HCT116 (cell line): ENCODE measurements around the gene WFDC1. TPM values are rescaled to one million over a fixed set of nuclear protein-coding genes. Genes with fewer than 3 reads are reported as not detected.

Experiments used
- ATAC-seq: fragments of 200-7000 bp; cut with Tn5 transposase; 2 replicates; pipeline ENCODE4 v1.9.1; 2020; ENCODE audit warnings: mild to moderate bottlenecking, moderate library complexity
- BruUV-seq: library from RNA; stranded (reverse); fragments of 400-500 nt; replicated peaks from 2 replicates; lab custom pipeline; 2021; lab: Mats Ljungman, UMichigan
- CTCF ChIA-PET: fragments of 300-600 bp; sonication (Branson Sonifier 250); formaldehyde crosslinking; loops from one replicate; lab custom pipeline; 2021; ENCODE audit warnings: antibody characterized with exemption; lab: Charles Lee
- POLR2A ChIA-PET: fragments of 300-600, 350-600 bp; sonication (Branson Sonifier 250); formaldehyde crosslinking; loops from one replicate; lab custom pipeline; 2021; ENCODE audit warnings: antibody characterized with exemption; lab: Charles Lee
- RAD21 ChIA-PET, 2 experiments: fragments of 300-600 bp; sonication (Branson Sonifier 250); formaldehyde crosslinking; loops; one replicate each; lab custom pipeline; 2023; ENCODE audit warnings: low total read pairs in 2 of 2; ENCODE audit not compliant: uncharacterized antibody in 2 of 2, unreplicated experiment in 2 of 2, low non-redundant PET in 1 of 2; lab: Charles Lee
- DNase-seq: peaks from one replicate; pipeline ENCODE4 v3.0.0-alpha.2; 2010; ENCODE audit warnings: low read depth, low spot score
- H2AFZ ChIP-seq: fragments of 200-600 bp; shearing (Covaris generic), sonication (generic); 2 replicates; pipeline ENCODE4 v1.6.1; 2017; ENCODE audit warnings: low read depth, mixed run types, mixed read lengths, antibody characterized with exemption, low read length; ENCODE audit not compliant: poor library complexity, severe bottlenecking
- H3K27ac ChIP-seq: 2 replicates; pipeline ENCODE4 v1.5.1; 2012; ENCODE audit warnings: low read depth, low read length
- H3K27me3 ChIP-seq: fragments of 200-600 bp; sonication (generic); 2 replicates; pipeline ENCODE4 v1.6.1; 2016; ENCODE audit warnings: mixed run types, low read length, mixed read lengths; ENCODE audit not compliant: insufficient read depth
- H3K36me3 ChIP-seq, 2 experiments: fragments of 200-500 bp in 1 of 2; fragments of 200-600 bp in 1 of 2; sonication (Bioruptor generic) in 1 of 2; sonication (generic) in 1 of 2; 2 replicates each; pipeline versions ENCODE4 v1.5.1 to v1.6.1; 2014 to 2016; ENCODE audit warnings: low read length in 2 of 2, inconsistent platforms in 1 of 2, mixed read lengths in 1 of 2, mixed run types in 1 of 2; ENCODE audit not compliant: insufficient read depth in 2 of 2, control insufficient read depth in 1 of 2
- H3K4me1 ChIP-seq, 2 experiments: fragments of 200-600 bp in 1 of 2; sonication (generic) in 1 of 2; 2 replicates each; pipeline versions ENCODE4 v1.5.1 to v1.6.1; 2012 to 2017; ENCODE audit warnings: low read length in 2 of 2, inconsistent platforms in 1 of 2, mild to moderate bottlenecking in 1 of 2, mixed read lengths in 1 of 2, mixed run types in 1 of 2, moderate library complexity in 1 of 2; ENCODE audit not compliant: insufficient read depth in 2 of 2, control insufficient read depth in 1 of 2
- H3K4me2 ChIP-seq: fragments of 200-600 bp; sonication (generic); 2 replicates; pipeline ENCODE4 v1.6.1; 2017; ENCODE audit warnings: mixed run types, low read length, mixed read lengths
- H3K4me3 ChIP-seq, 2 experiments: fragments of 200-600 bp in 1 of 2; sonication (generic) in 1 of 2; replicated peaks in 1 of 2; 2 replicates each; pipeline ENCODE4 v1.5.1; 2011 to 2016; ENCODE audit warnings: low read length in 2 of 2, control low read depth in 1 of 2, low read depth in 1 of 2, mild to moderate bottlenecking in 1 of 2, mixed read lengths in 1 of 2, mixed run types in 1 of 2
- H3K79me2 ChIP-seq: fragments of 200-600 bp; sonication (generic); 2 replicates; pipeline ENCODE4 v1.6.1; 2017; ENCODE audit warnings: mild to moderate bottlenecking, mixed run types, low read length, moderate library complexity, mixed read lengths; ENCODE audit not compliant: insufficient read depth
- H3K9ac ChIP-seq: fragments of 200-600 bp; sonication (generic); 2 replicates; pipeline ENCODE4 v1.6.1; 2016; ENCODE audit warnings: low read length, mixed read lengths
- H3K9me2 ChIP-seq: fragments of 200-600 bp; sonication (generic), shearing (Covaris generic); 2 replicates; pipeline ENCODE4 v1.6.1; 2017; ENCODE audit warnings: mixed run types, mild to moderate bottlenecking, moderate library complexity; ENCODE audit not compliant: insufficient read depth
- H3K9me3 ChIP-seq, 2 experiments: fragments of 200-500 bp in 1 of 2; fragments of 200-600 bp in 1 of 2; sonication (Bioruptor generic) in 1 of 2; sonication (generic) in 1 of 2; 2 replicates each; pipeline ENCODE4 v1.6.1; 2014 to 2017; ENCODE audit warnings: low read length in 2 of 2, mixed read lengths in 2 of 2, inconsistent platforms in 1 of 2, low read depth in 1 of 2, mild to moderate bottlenecking in 1 of 2, mixed run types in 1 of 2, moderate library complexity in 1 of 2; ENCODE audit not compliant: control insufficient read depth in 1 of 2, insufficient read depth in 1 of 2
- H4K20me1 ChIP-seq: fragments of 200-600 bp; sonication (generic), shearing (Covaris generic); 2 replicates; pipeline ENCODE4 v1.6.1; 2017; ENCODE audit warnings: mixed run types, mild to moderate bottlenecking, moderate library complexity; ENCODE audit not compliant: insufficient read depth
- CEBPB ChIP-seq: IDR thresholded peaks from 2 replicates; pipeline ENCODE4 v1.6.1; 2012; ENCODE audit warnings: low read depth
- EZH2 ChIP-seq: fragments of 200-600 bp; sonication (generic); IDR thresholded peaks from 2 replicates; pipeline ENCODE4 v1.6.1; 2017; ENCODE audit warnings: antibody characterized with exemption, mixed run types
- FOSL1 ChIP-seq: IDR thresholded peaks from 2 replicates; pipeline ENCODE4 v1.6.1; 2012; ENCODE audit warnings: low read depth
- JUND ChIP-seq: IDR thresholded peaks from 2 replicates; pipeline ENCODE4 v1.6.1; 2012
- POLR2AphosphoS5 ChIP-seq: IDR thresholded peaks from 2 replicates; pipeline ENCODE4 v1.6.1; 2011; ENCODE audit warnings: mild to moderate bottlenecking, low read depth, low read length, moderate library complexity
- RAD21 ChIP-seq: IDR thresholded peaks from 2 replicates; pipeline ENCODE4 v1.6.1; 2012; ENCODE audit warnings: low read depth, mild to moderate bottlenecking
- SIN3A ChIP-seq: IDR thresholded peaks from 2 replicates; pipeline ENCODE4 v1.6.1; 2012; ENCODE audit warnings: low read depth
- SP1 ChIP-seq: IDR thresholded peaks from 2 replicates; pipeline ENCODE4 v1.6.1; 2012; ENCODE audit warnings: low read depth
- YY1 ChIP-seq: IDR thresholded peaks from 2 replicates; pipeline ENCODE4 v1.6.1; 2011; ENCODE audit warnings: low read length, low read depth, moderate library complexity, mild to moderate bottlenecking; ENCODE audit not compliant: insufficient replicate concordance; ENCODE audit errors: extremely low read depth
- ZFX ChIP-seq: fragments of 450-650 bp; IDR thresholded peaks from 2 replicates; pipeline ENCODE4 v1.6.1; 2017
- ZNF274 ChIP-seq: fragments of 200-500 bp; sonication (Bioruptor generic); IDR thresholded peaks from 2 replicates; pipeline ENCODE4 v1.6.1; 2014; ENCODE audit warnings: mild to moderate bottlenecking, low read depth, low read length, inconsistent platforms
- intact Hi-C: fragments of 100-400 bp; cut with micrococcal nuclease; formaldehyde crosslinking; loops from 2 replicates; pipeline ENCODE4 v1.10.0; 2022
- total RNA-seq: library from RNA; stranded (reverse); gene quantifications from one replicate; pipeline ENCODE4 v1.2.1, GENCODE V29; 2021; ENCODE audit not compliant: unreplicated experiment
- TF ChIP-seq, protein P1 (sequence below), 3 experiments: fragments of 200-600 bp in 1 of 3; sonication (generic) in 1 of 3; IDR thresholded peaks in 2 of 3; conservative IDR thresholded peaks in 1 of 3; 2 replicates each; pipeline ENCODE4 v1.5.1; 2012 to 2017; ENCODE audit warnings: low read depth in 2 of 3, low read length in 2 of 3, antibody characterized with exemption in 1 of 3, borderline replicate concordance in 1 of 3, control low read depth in 1 of 3, mild to moderate bottlenecking in 1 of 3, mixed read lengths in 1 of 3, mixed run types in 1 of 3, moderate library complexity in 1 of 3; ENCODE audit not compliant: insufficient read depth in 1 of 3
- TF ChIP-seq, protein P2 (sequence below): IDR thresholded peaks from 2 replicates; pipeline ENCODE4 v1.6.1; 2012

WFDC1 gene
- total RNA-seq, 1 experiment from 2014 or later = 0.42 TPM

DNA sequence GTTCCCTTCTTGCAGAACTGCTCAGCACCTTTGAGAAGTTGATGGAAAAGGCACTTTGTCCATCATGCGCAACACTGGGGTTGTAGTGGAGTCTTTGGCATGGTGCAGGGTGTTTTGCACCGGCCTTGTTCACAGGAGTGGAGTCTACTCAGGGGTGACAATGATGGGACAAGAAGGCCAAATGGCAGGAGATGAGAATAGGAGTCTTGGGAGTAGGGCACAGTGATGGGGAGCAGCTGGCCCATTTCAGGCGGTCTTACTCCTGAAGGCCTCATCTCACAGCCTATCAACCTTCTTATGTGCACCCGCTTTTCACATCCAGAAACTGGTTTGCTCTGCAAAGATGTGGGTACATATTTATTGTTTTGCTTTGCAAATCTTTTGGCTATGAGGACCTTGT is 41.5 kb upstream of the WFDC1 start (continued):
- no peak for TF ChIP-seq SP1
- no peak for TF ChIP-seq POLR2AphosphoS5
- TF ChIP-seq JUND = no peak
- TF ChIP-seq CEBPB = no peak
- TF ChIP-seq RAD21 = no peak
- TF ChIP-seq ZFX = no peak
- TF ChIP-seq ZNF274 = no peak
- TF ChIP-seq, all 23 proteins: peak for 0

DNA sequence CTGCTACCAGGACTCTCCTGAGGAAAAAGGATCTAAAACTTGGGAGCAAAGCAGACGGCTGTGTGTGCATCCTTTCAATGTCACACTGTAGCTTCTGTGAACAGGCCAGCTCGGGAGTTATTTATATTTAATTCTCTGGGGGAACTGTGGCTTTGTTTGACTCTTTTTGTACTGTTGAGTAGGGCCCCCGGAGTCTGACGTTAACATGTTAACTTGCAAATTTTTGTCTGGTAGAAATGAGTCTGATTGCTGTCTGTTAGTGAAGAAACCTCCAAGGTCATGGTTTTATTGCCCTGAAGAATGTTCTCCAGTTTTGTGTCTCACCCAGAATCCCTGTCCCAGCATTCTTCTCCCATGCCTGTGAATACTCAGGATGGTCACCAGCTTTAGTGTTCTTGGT is 40.6 kb upstream of the WFDC1 start:
- Histone ChIP-seq H3K4me1 (no peaks in the 10 kb centered on the region), H3K36me3 (no peaks in the 10 kb centered on the region), H3K4me3 (no peak overlapping the region), H3K27ac (no peak overlapping the region), H3K9ac (no peak overlapping the region), H3K9me2 (no peaks in the 10 kb centered on the region), H2AFZ (no peak overlapping the region), H3K4me2 (no peak overlapping the region), H3K27me3 (peaks cover 11% of the 10 kb centered on the region; the same call in 1 of the 2 replicates), H3K79me2 (no peaks in the 10 kb centered on the region), H4K20me1 (no peaks in the 10 kb centered on the region), H3K9me3 (no peaks in the 10 kb centered on the region)
- BruUV-seq = no TSS peak
- RAD21 ChIA-PET = no interaction called here
- POLR2A ChIA-PET = no interaction called here
- intact Hi-C loops = no loop called here
- DNase-seq = no peak
- ATAC-seq = no peak
- TF ChIP-seq SP1 (no peak), ZFX (no peak), SIN3A (no peak), YY1 (no peak), CEBPB (no peak), FOSL1 (no peak), EZH2 (no peak)
- TF ChIP-seq, protein P1, sequence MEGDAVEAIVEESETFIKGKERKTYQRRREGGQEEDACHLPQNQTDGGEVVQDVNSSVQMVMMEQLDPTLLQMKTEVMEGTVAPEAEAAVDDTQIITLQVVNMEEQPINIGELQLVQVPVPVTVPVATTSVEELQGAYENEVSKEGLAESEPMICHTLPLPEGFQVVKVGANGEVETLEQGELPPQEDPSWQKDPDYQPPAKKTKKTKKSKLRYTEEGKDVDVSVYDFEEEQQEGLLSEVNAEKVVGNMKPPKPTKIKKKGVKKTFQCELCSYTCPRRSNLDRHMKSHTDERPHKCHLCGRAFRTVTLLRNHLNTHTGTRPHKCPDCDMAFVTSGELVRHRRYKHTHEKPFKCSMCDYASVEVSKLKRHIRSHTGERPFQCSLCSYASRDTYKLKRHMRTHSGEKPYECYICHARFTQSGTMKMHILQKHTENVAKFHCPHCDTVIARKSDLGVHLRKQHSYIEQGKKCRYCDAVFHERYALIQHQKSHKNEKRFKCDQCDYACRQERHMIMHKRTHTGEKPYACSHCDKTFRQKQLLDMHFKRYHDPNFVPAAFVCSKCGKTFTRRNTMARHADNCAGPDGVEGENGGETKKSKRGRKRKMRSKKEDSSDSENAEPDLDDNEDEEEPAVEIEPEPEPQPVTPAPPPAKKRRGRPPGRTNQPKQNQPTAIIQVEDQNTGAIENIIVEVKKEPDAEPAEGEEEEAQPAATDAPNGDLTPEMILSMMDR (IDR thresholded peaks at IDR 0.05 in 2 of 3, conservative IDR thresholded peaks at IDR 0.05 in 1 of 3; ENCODE audit: borderline replicate concordance in 1 of 3, insufficient read depth in 1 of 3, low read depth in 2 of 3, low read length in 2 of 3) = no peak
- TF ChIP-seq, protein P2, sequence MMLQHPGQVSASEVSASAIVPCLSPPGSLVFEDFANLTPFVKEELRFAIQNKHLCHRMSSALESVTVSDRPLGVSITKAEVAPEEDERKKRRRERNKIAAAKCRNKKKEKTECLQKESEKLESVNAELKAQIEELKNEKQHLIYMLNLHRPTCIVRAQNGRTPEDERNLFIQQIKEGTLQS = no peak
- CTCF ChIA-PET = no interaction called here
